RPMI8226 (cell line): ENCODE results near the gene NEUROG1.

ENCODE experiments used
- DNase-seq: peaks from one replicate; pipeline ENCODE4 v3.0.0-alpha.2; 2015

The NEUROG1 gene

GRCh38 chr5:135535820-135536801 lies at the start of gene NEUROG1:
Gene NEUROG1, minus strand, starts transcription at chr5:135535964. Its CDS starts 274 bp downstream, at chr5:135535690.
- DNase-seq = peak; percentile 28

GRCh38 chr5:135584918-135585317 lies 49.2 kb upstream of the NEUROG1 start:
- no peak for DNase-seq

- DNase-seq = no peak
Measured at GRCh38 chr5:135584276-135584675, 48.5 kb upstream of the NEUROG1 start.

GRCh38 chr5:135582099-135582781 lies 46.5 kb upstream of the NEUROG1 start:
- no peak for DNase-seq

GRCh38 chr5:135578685-135579341 lies 43.0 kb upstream of the NEUROG1 start, which contains the start of gene CXCL14:
Gene CXCL14, minus strand, starts transcription at chr5:135578991. Its CDS starts 213 bp downstream, at chr5:135578778.
- no peak for DNase-seq

- DNase-seq = no peak
Measured at GRCh38 chr5:135578305-135578684, 42.5 kb upstream of the NEUROG1 start.

- no peak for DNase-seq
Measured at GRCh38 chr5:135577421-135577820, 41.7 kb upstream of the NEUROG1 start.

- DNase-seq = no peak
Measured at GRCh38 chr5:135576075-135576599, 40.4 kb upstream of the NEUROG1 start.

- DNase-seq = no peak
Measured at GRCh38 chr5:135574493-135574892, 38.7 kb upstream of the NEUROG1 start.

GRCh38 chr5:135571902-135572301 lies 36.1 kb upstream of the NEUROG1 start:
- no peak for DNase-seq

GRCh38 chr5:135571066-135571609 lies 35.4 kb upstream of the NEUROG1 start:
- no peak for DNase-seq

- no peak for DNase-seq
Measured at GRCh38 chr5:135570453-135570764, 34.6 kb upstream of the NEUROG1 start.

- DNase-seq = peak; percentile 66
Measured at GRCh38 chr5:135569755-135570452, 34.1 kb upstream of the NEUROG1 start.

- no peak for DNase-seq
Measured at GRCh38 chr5:135568923-135569360, 33.2 kb upstream of the NEUROG1 start.

GRCh38 chr5:135568246-135568645 lies 32.5 kb upstream of the NEUROG1 start:
- peak; percentile 32 for DNase-seq

- no peak for DNase-seq
Measured at GRCh38 chr5:135567661-135568060, 31.9 kb upstream of the NEUROG1 start.

GRCh38 chr5:135566422-135567400 lies 30.9 kb upstream of the NEUROG1 start:
- DNase-seq = no peak

- DNase-seq = peak; percentile 76
Measured at GRCh38 chr5:135565725-135566421, 30.1 kb upstream of the NEUROG1 start.

GRCh38 chr5:135565266-135565665 lies 29.5 kb upstream of the NEUROG1 start:
- DNase-seq = no peak

- no peak for DNase-seq
Measured at GRCh38 chr5:135564331-135564730, 28.6 kb upstream of the NEUROG1 start.
